ENCODE measurements around the gene ETV5.

- TF ChIP-seq CTCF (tag by site-specific recombination; IDR thresholded peaks at IDR 0.05), result no peak
- no peak for TF ChIP-seq ZNF138 (tag by site-specific recombination; IDR thresholded peaks at IDR 0.05; ENCODE audit: borderline replicate concordance)
- TF ChIP-seq ZNF2 (tag by site-specific recombination; IDR thresholded peaks at IDR 0.05), result no peak
- TF ChIP-seq ZNF148 (tag by site-specific recombination; IDR thresholded peaks at IDR 0.05; ENCODE audit: borderline replicate concordance), result no peak
- TF ChIP-seq ZNF174 (tag by site-specific recombination; IDR thresholded peaks at IDR 0.05), result no peak
- no peak for TF ChIP-seq ZBTB17 (tag by site-specific recombination; IDR thresholded peaks at IDR 0.05)
- no peak for TF ChIP-seq PRDM1 (tag by site-specific recombination; IDR thresholded peaks at IDR 0.05)
- no peak for TF ChIP-seq ZNF777 (tag by site-specific recombination; IDR thresholded peaks at IDR 0.05; ENCODE audit: borderline replicate concordance)
- TF ChIP-seq ZNF24 (tag by site-specific recombination; IDR thresholded peaks at IDR 0.05), result no peak
- TF ChIP-seq ZNF350 (tag by site-specific recombination; IDR thresholded peaks at IDR 0.05), result no peak
- no peak for TF ChIP-seq HIC1 (tag by site-specific recombination; IDR thresholded peaks at IDR 0.05)
- TF ChIP-seq ZNF239 (tag by site-specific recombination; IDR thresholded peaks at IDR 0.05), result no peak
- TF ChIP-seq ZNF354C (tag by site-specific recombination; IDR thresholded peaks at IDR 0.05; ENCODE audit: borderline replicate concordance, low read depth), result no peak
- no peak for TF ChIP-seq ZNF707 (tag by site-specific recombination; IDR thresholded peaks at IDR 0.05)
Observed at GRCh38 chr3:186003610-186004009, 105.3 kb downstream of the ETV5 start.
